GM19025 (cell line): Measurements from ENCODE around the gene GOLT1A.

ENCODE experiments used
- ATAC-seq: cut with Tn5 transposase; IDR thresholded peaks from one replicate; pipeline ENCODE4 v1.9.1; 2021; ENCODE audit warnings: mild to moderate bottlenecking, low read depth, moderate library complexity; ENCODE audit not compliant: unreplicated experiment

GOLT1A gene

GRCh38 chr1:204194771-204195170 lies 19.0 kb downstream of the GOLT1A start:
- no peak for ATAC-seq

GRCh38 chr1:204194080-204194479 lies 19.7 kb downstream of the GOLT1A start:
- no peak for ATAC-seq

DNA sequence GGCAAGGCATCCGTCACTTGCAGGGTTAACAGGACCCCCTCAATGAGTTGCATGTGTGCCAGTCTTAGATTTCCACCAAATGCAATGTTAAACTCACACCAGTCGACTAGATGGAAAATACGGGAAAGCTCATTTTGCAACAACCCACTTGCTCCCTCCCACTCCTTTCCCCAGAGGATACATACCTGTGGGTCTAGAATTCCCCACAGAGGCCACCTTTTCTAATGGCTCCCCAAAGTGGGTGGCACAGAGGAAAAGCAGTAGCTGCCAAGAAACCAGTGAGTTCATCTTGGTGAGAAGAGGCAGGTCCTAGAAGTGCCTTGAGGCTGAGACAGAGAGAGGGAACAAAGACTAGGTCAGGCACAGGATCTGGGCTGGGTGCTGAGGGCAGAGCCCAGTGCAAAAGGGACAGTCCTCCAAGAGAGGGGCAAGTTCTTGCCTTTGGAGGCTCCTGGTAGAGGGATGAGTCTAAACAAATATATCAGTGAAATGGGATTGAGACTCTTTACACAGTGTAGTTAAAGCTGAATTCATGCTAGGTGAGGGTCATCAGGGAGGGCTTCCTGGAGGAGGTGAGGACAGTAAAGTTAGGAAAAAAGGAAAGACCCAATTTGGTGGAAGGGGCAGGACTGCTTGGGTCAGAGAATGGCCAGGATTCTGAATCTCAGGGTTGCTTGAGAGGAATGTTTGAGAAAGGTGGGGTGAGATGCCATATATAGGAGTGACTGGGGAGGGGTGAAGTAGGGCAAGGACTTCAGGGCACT lies 21.0 kb downstream of the GOLT1A start:
- ATAC-seq: no peak

- no peak for ATAC-seq
Observed at GRCh38 chr1:204192046-204192445, 21.7 kb downstream of the GOLT1A start.

- no peak for ATAC-seq
Observed at GRCh38 chr1:204191456-204191855, 22.3 kb downstream of the GOLT1A start.

- ATAC-seq: no peak
Observed at GRCh38 chr1:204190212-204191211, 23.3 kb downstream of the GOLT1A start.

- ATAC-seq: no peak
Observed at GRCh38 chr1:204188959-204189639, 24.7 kb downstream of the GOLT1A start.

- no peak for ATAC-seq
Observed at GRCh38 chr1:204186597-204186996, 27.2 kb downstream of the GOLT1A start.

DNA sequence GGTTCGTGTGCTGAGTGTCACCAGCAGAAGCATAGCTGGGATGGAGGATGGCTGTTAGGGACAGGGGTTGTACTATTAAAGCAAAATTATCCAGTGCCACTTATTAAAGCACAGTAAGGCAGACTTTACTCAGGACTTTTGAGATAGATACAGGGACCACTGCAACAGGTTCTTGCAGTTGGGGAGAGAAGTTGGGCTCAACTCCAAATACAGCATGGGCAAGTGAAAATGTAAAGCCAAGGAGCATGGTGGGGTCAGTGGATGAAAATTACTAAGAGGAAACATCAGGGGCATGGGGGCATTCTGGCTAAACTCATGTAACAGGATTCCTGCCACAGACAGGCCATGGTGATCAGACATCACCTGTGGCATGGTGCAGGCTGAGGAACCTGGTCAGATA lies 32.7 kb downstream of the GOLT1A start:
- ATAC-seq: no peak

- no peak for ATAC-seq
Observed at GRCh38 chr1:204180133-204180532, 33.7 kb downstream of the GOLT1A start.

GRCh38 chr1:204178487-204179281 lies 35.1 kb downstream of the GOLT1A start:
- no peak for ATAC-seq

DNA sequence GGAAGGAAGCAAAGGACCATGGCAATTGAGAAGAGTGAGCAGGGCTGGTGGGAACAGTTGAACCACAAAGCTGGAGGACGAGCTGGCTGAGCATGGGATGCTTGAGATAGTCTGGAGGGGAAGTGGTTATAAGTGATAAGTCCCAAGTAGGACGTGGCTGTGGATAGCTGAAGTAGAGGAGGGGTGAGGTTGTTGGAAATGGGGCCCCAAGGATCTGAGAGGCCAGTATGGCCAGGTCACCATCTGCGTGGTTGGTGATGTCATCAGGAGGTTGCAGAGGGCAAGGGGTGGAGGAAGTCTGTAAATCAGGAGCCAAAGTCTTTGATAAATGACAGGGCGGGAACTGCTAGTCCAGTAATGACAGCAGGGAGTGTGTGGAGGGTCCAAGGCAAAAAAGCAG lies 36.7 kb downstream of the GOLT1A start:
- ATAC-seq: no peak

DNA sequence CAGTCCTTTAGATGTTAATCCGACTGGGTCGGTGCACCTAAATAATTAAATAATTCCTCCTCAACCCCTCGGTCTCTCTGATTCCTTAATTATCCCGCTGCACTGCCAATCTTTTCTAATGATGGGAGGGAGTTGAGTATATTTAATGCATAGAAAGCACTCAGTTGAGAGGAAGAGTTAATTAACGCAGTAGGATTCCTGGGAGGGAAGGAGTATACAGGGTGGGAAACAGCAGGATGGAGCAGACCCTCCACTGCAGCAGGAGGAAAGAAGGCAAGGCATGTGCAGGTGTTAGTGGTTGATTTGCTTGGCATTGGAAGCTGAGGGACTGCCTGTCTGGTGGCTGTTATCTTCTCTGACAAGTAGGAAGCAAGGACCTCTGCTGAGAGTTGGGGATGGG lies 37.7 kb downstream of the GOLT1A start:
- ATAC-seq: no peak

DNA sequence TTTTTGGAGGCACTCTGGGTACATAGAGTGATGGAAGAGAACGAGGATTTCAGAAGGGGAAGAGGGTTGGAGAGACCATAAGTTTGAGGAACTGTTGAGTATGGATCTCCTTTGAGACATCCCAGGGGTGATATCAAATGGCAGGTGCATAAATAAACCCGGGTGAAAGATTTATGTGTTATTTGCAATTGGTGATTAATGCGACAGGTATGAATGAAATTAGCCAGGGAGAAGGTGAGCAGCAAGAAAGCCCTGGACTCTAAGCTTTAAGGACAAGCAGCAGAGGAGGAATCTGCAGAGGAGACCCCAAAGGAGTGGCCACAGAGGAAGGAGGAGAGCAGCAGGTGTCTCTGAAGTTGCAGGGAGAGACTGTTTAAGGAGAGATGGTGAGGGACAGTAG lies 38.8 kb downstream of the GOLT1A start:
- ATAC-seq: no peak

DNA sequence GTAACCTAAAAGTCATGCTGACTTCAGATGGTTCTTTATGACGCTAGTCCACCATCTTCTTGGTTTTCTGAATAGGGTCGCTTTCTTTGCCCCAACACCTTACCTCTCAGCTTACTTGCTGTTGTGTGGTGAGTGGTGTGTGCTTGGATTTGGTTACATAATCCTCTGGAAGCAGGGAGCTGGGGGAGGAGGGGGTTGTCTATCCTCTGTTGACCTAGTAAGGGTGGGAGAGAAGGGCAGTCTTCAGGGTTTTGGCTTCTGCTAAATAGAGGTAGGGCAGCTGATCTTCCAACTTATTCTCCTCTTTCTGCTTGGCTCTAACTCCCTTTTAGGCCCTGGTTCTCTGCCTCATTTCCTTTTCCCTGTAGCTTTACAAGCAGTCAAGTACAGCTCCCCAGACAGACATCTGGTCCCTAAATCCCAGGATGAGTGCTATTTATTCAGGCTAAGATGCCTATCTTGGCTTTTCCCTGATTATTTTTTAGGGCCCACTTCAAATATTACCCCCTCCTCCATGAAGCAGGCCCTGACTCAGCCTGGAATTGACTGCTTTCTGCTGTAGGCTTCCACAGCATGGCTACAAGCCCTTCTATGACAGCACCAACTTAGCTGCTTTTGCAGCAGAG lies 41.3 kb downstream of the GOLT1A start:
- ATAC-seq: no peak

DNA sequence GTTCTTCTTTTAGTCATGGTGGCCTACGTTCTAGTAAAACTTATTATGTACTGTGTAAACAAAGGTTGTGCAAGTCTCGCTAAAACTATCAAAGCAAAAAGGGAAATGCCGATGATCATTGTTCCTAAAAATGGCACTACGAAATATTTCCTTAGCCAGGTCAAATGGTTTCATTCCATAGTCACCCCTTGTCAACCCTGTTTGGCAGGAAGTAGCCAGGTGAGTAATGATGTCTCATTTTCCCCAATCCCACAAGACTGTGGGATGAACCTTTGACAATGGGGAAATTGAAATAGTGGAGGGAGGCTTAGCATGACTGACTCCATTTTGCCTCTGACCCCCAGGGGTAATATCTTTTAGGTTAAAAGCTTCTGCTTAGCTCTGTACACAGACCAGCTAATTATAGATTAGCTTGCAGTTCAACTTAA lies 42.0 kb downstream of the GOLT1A start:
- no peak for ATAC-seq

GRCh38 chr1:204170494-204171155 lies 43.2 kb downstream of the GOLT1A start:
- ATAC-seq: no peak

DNA sequence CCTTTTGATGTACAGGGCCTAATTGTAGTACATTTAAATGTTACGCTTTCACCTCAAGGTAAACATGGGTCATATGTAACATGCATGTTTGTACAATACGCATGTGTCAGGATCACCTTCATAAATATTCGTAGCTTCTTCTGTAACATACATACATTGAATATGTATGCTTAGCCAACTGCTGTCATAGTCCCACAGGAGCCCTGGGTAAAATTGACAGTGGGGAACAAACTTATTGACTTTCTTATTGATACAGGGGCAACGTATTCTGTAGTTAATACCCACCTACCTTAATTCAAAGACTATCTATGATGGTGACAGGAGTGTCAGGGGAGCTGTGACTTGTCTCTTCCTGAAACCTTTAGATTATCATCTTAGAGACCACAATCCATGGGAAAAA lies 43.9 kb downstream of the GOLT1A start:
- no peak for ATAC-seq

DNA sequence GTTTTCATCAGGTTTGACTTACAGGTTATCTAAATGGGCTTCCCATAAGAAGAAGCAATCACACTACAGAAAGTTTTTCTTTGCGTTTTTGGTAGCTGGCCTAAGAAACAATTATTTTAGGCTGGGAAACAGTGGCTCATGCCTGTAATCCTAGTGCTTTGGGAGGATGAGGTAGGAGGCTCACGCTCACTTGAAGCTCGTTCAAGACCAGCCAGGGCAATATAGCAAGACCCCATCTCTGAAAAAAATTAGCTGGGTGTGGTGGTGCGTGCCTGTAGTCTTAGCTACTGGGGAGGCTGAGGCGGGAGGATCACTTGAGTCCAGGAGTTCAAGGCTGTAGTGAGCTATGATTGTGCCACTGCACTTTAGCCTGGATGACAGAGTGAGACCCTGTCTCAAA lies 46.1 kb downstream of the GOLT1A start:
- ATAC-seq: no peak
